Astrocyte (in vitro differentiated cells and primary cell): Measurements from ENCODE around the gene PTTG2. TPM values are rescaled to one million over a fixed set of nuclear protein-coding genes. Genes with fewer than 3 reads are reported as not detected.

Experiments used
- DNase-seq: peaks from one replicate; pipeline ENCODE4 v3.0.0-alpha.2; 2010; ENCODE audit warnings: low read depth
- FAIRE-seq: peaks from 2 replicates; lab custom pipeline; 2011; peaks lifted over from hg19 to GRCh38; lab: Jason Lieb, UNC
- H2AFZ ChIP-seq: 2 replicates; pipeline ENCODE4 v1.6.0; 2012; ENCODE audit warnings: low read depth, low read length, inconsistent platforms
- H3K27ac ChIP-seq: 2 replicates; pipeline ENCODE4 v1.5.1; 2011; ENCODE audit warnings: low read depth, low read length, inconsistent platforms
- H3K27me3 ChIP-seq: 2 replicates; pipeline ENCODE4 v1.6.0; 2011; ENCODE audit warnings: low read length, inconsistent platforms; ENCODE audit not compliant: insufficient read depth
- H3K36me3 ChIP-seq: 2 replicates; pipeline ENCODE4 v1.5.1; 2011; ENCODE audit warnings: low read length, inconsistent platforms; ENCODE audit not compliant: insufficient read depth
- H3K4me1 ChIP-seq: 2 replicates; pipeline ENCODE4 v1.5.1; 2011; ENCODE audit warnings: low read length, inconsistent platforms; ENCODE audit not compliant: insufficient read depth
- H3K4me2 ChIP-seq: 2 replicates; pipeline ENCODE4 v1.6.0; 2012; ENCODE audit warnings: low read length, inconsistent platforms
- H3K4me3 ChIP-seq: 2 replicates; pipeline ENCODE4 v1.5.1; 2011; ENCODE audit warnings: low read depth, mild to moderate bottlenecking, low read length, inconsistent platforms; ENCODE audit not compliant: insufficient read depth
- H3K79me2 ChIP-seq: 2 replicates; pipeline ENCODE4 v1.6.0; 2012; ENCODE audit warnings: mild to moderate bottlenecking, low read length, inconsistent platforms; ENCODE audit not compliant: insufficient read depth
- H3K9ac ChIP-seq: 2 replicates; pipeline ENCODE4 v1.6.0; 2012; ENCODE audit warnings: mild to moderate bottlenecking, low read length, inconsistent platforms
- H3K9me3 ChIP-seq: 2 replicates; pipeline ENCODE4 v1.5.1; 2012; ENCODE audit warnings: low read depth, mild to moderate bottlenecking, low read length, inconsistent platforms; ENCODE audit not compliant: insufficient read depth
- H4K20me1 ChIP-seq: 2 replicates; pipeline ENCODE4 v1.6.0; 2012; ENCODE audit warnings: low read length, inconsistent platforms; ENCODE audit not compliant: insufficient read depth
- H3K27ac Mint-ChIP-seq: one replicate; pipeline ENCODE4 v1.8.0; 2021; ENCODE audit warnings: mild to moderate bottlenecking, mixed read lengths; ENCODE audit not compliant: unreplicated experiment
- H3K27me3 Mint-ChIP-seq: one replicate; pipeline ENCODE4 v1.8.0; 2021; ENCODE audit warnings: low read depth, mixed read lengths; ENCODE audit not compliant: unreplicated experiment
- H3K36me3 Mint-ChIP-seq: one replicate; pipeline ENCODE4 v1.8.0; 2021; ENCODE audit warnings: low read depth, mixed read lengths; ENCODE audit not compliant: unreplicated experiment
- H3K4me1 Mint-ChIP-seq: one replicate; pipeline ENCODE4 v1.8.0; 2021; ENCODE audit warnings: low read depth, mixed read lengths; ENCODE audit not compliant: unreplicated experiment
- H3K4me3 Mint-ChIP-seq: one replicate; pipeline ENCODE4 v1.8.0; 2021; ENCODE audit warnings: mild to moderate bottlenecking, moderate library complexity, mixed read lengths; ENCODE audit not compliant: unreplicated experiment
- H3K9me3 Mint-ChIP-seq: one replicate; pipeline ENCODE4 v1.8.0; 2021; ENCODE audit warnings: mild to moderate bottlenecking, mixed read lengths; ENCODE audit not compliant: unreplicated experiment
- EZH2 ChIP-seq: IDR thresholded peaks from 2 replicates; pipeline ENCODE4 v1.6.1; 2012; ENCODE audit warnings: mild to moderate bottlenecking, low read length, inconsistent platforms; ENCODE audit not compliant: insufficient read depth
- total RNA-seq: library from RNA; stranded (reverse); gene quantifications from 2 replicates; pipeline ENCODE4 v1.2.1, GENCODE V29; 2021
- TF ChIP-seq, protein P1 (sequence below): IDR thresholded peaks from 2 replicates; pipeline ENCODE4 v1.5.1; 2011; ENCODE audit warnings: low read depth, mild to moderate bottlenecking, inconsistent platforms, low read length, moderate library complexity; ENCODE audit not compliant: insufficient read depth

Gene PTTG2
- total RNA-seq, 1 donor from 2014 or later, result not detected

GRCh38 chr4:37953620-37954293, 6.4 kb upstream of the PTTG2 start:
- Histone ChIP-seq H3K4me3 (no peak overlapping the region), H2AFZ (no peak overlapping the region), H3K4me2 (no peak overlapping the region), H3K27ac (no peak overlapping the region), H3K4me1 (no peaks in the 10 kb centered on the region), H4K20me1 (no peaks in the 10 kb centered on the region), H3K79me2 (no peaks in the 10 kb centered on the region), H3K9ac (no peak overlapping the region), H3K36me3 (no peaks in the 10 kb centered on the region), H3K9me3 (no peaks in the 10 kb centered on the region), H3K27me3 (no peaks in the 10 kb centered on the region)
- Mint-ChIP-seq H3K4me3 (no peak overlapping the region), H3K9me3 (no peaks in the 10 kb centered on the region), H3K36me3 (no peaks in the 10 kb centered on the region), H3K27me3 (no peaks in the 10 kb centered on the region), H3K27ac (no peak overlapping the region), H3K4me1 (peaks cover 6% of the 10 kb centered on the region)
- DNase-seq (peak; percentile 80), FAIRE-seq (no peak)
- TF ChIP-seq, protein P1, sequence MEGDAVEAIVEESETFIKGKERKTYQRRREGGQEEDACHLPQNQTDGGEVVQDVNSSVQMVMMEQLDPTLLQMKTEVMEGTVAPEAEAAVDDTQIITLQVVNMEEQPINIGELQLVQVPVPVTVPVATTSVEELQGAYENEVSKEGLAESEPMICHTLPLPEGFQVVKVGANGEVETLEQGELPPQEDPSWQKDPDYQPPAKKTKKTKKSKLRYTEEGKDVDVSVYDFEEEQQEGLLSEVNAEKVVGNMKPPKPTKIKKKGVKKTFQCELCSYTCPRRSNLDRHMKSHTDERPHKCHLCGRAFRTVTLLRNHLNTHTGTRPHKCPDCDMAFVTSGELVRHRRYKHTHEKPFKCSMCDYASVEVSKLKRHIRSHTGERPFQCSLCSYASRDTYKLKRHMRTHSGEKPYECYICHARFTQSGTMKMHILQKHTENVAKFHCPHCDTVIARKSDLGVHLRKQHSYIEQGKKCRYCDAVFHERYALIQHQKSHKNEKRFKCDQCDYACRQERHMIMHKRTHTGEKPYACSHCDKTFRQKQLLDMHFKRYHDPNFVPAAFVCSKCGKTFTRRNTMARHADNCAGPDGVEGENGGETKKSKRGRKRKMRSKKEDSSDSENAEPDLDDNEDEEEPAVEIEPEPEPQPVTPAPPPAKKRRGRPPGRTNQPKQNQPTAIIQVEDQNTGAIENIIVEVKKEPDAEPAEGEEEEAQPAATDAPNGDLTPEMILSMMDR, result no peak
- no peak for TF ChIP-seq EZH2

DNA sequence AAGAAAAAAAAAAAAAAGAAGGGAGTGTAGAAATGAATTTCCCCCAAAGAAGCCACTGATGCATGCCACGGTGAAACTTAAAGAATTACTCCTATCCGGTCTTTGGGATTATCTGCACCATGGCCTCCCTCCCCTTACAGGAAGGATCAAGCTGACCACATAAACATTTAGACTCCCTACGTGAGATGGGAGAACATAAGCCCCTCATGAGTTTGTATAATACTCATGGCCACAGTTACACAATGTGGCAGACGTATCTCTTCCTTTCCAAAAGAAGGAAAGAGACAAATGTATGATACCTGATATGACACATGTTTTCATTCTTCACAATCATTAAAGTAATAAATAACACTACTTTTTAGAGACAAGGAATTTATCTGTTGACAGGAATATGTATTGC, 3.3 kb upstream of the PTTG2 start:
- Histone ChIP-seq H3K79me2 (no peaks in the 10 kb centered on the region), H3K4me1 (no peaks in the 10 kb centered on the region), H3K27ac (no peak overlapping the region), H2AFZ (no peak overlapping the region), H4K20me1 (no peaks in the 10 kb centered on the region), H3K36me3 (no peaks in the 10 kb centered on the region), H3K4me2 (no peak overlapping the region), H3K4me3 (no peak overlapping the region), H3K9me3 (no peaks in the 10 kb centered on the region), H3K27me3 (no peaks in the 10 kb centered on the region), H3K9ac (no peak overlapping the region)
- DNase-seq (no peak), FAIRE-seq (no peak)
- Mint-ChIP-seq H3K27ac (no peak overlapping the region), H3K4me1 (peaks cover 6% of the 10 kb centered on the region), H3K27me3 (no peaks in the 10 kb centered on the region), H3K36me3 (no peaks in the 10 kb centered on the region), H3K4me3 (no peak overlapping the region), H3K9me3 (no peaks in the 10 kb centered on the region)
- TF ChIP-seq, protein P1, result no peak
- no peak for TF ChIP-seq EZH2

GRCh38 chr4:37958932-37959331, 1.3 kb upstream of the PTTG2 start:
- Mint-ChIP-seq H3K36me3 (no peaks in the 10 kb centered on the region), H3K27ac (no peak overlapping the region), H3K4me1 (peaks cover 6% of the 10 kb centered on the region), H3K9me3 (no peaks in the 10 kb centered on the region), H3K4me3 (no peak overlapping the region), H3K27me3 (no peaks in the 10 kb centered on the region)
- no peaks in the 10 kb centered on the region for H4K20me1 ChIP-seq
- no peaks in the 10 kb centered on the region for H3K79me2 ChIP-seq
- no peak overlapping the region for H3K4me2 ChIP-seq
- H3K36me3 ChIP-seq, result no peaks in the 10 kb centered on the region
- H3K4me1 ChIP-seq, result no peaks in the 10 kb centered on the region
- no peak for DNase-seq
- H3K27ac ChIP-seq, result no peak overlapping the region
- H3K27me3 ChIP-seq, result no peaks in the 10 kb centered on the region
- H3K4me3 ChIP-seq, result no peak overlapping the region
- no peaks in the 10 kb centered on the region for H3K9me3 ChIP-seq
- no peak for TF ChIP-seq EZH2
- TF ChIP-seq, protein P1, result no peak
- H2AFZ ChIP-seq, result no peak overlapping the region
- FAIRE-seq, result no peak
- H3K9ac ChIP-seq, result no peak overlapping the region
